SKM-1 (cell line): ENCODE results near the gene LIPC.
A peak's percentile ranks its signal among the peaks of the same experiment; 100 is the strongest.

Experiments used
- DNase-seq: peaks from one replicate; lab custom pipeline; 2025; ENCODE audit not compliant: unreplicated experiment; lab: John Stamatoyannopoulos, UW

Gene LIPC

DNA sequence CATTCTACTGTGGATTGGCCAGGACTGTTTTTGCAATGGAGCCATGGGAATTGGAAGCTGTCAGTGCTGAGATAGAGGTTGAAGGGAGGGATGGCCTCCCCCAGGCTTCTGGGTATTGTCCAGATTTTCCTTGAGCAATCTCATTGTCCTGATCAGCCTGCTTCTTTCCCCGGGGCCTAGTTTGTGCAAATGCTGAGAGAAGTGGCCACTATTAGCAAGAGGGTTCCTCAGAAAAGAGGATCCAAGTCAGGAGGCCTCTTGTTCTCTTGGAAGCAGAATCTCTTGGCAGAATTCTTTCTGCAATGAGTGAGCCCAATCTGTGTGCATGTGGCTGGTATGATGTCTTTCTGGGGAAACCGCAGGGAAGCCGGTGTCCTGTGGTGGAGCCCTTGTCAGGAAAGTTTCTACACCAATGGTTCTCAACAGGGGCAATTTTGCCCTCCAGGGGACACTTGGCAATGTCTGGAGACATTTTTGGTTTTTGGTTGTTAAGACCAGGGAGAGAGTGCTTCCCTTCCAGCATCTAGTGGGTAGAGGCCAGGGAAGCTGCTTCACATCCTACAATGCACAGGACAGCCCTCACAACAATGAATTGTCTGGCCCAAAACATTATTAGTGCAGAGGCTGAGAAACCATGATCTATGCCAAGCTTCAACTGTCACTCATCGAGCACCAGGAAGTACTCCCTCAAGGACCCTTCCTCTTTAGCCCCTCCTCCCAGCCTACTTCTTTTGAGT is 2.0 kb downstream of the LIPC start:
- DNase-seq = no peak

DNA sequence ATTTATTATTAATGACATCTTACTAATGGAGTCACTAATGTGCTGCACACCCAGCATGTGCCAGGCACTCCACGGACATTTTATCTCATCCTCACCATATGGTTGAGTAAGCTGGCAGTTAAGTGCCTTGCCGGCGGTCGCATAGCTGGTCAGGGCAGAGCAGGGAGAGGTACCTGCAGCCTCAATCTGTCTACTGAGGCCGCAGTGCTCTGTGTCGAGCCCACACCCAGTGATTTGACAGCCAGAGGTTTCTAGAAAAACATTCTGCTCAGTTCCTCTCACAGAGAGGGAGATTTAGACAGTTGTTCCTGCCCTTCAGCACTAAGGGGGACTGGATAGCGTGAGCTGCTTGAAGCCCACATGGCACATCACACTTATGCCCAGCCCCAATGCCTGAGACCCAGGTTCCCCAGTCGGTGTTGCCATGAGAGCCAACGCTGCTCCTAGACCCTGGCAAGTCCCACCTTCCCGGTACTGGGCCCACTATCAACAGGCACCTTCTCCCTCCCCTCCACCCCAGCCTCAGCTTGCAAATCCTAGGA is 2.6 kb downstream of the LIPC start:
- no peak for DNase-seq

GRCh38 chr15:58436552-58436951 is 4.8 kb downstream of the LIPC start:
- no peak for DNase-seq

DNA sequence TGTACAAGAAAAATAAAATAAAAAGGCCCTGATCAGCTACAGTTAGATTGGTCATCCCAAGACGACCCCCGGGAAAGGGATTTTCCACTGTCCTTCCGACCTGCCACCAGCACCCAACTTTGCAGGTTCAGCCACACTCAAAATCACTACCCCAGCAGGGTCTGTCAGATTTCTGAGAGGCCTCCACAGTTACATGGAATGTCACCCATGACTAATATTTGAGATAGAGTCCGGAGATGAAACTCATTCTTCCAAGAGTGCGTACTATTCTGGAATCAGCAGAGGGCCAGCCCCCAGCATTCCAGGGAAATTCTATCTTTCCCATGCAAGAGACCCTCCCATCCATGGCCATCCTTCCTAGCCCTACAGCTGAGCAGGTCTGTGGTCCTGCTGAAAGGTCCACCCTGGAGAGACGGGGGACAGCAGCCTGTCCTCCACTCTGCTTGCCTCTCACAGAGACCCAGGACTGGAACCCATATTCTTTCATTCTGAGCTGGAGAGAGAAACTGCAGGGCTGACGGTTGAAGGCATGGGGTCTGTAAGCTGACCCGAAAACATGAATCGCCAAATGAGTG is 5.8 kb downstream of the LIPC start:
- DNase-seq = no peak

DNA sequence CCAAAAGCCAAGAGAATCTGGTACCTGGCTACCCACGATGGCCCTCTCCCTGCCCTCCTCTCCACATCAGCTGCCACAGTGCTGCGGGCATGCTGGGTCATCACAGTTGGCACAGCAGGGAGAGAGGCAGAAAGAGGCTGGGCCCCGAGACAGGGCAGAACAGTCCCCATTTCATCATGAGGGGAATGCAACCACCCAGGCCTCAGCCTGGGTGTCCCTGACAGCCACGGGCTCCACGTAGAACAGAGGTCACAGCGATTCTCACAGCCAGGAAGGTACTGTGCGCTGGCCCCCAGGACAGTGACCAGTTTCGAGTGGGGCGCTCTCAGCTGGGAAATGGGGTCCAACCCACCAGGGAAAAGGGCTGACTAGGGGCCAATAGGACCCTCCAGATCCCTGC is 6.3 kb downstream of the LIPC start:
- DNase-seq = no peak

DNA sequence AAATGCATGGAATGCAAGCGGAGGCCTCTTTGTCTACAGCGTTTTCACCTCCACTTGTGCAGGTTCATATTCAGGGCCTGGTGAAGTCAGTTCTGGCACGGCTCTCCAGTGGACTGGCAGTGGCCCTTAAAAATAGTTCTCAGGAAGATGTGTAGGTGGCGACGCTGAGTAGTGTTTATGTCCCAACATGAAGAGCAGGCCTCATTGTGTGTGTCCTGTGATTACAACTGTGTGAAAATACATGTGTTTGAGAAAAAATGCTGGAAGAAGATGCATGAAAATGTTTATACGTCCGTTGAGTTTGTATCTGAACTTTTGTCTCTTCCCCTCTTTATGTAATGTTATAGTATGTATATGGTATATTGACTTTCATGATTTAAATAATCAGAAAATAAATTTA is 7.2 kb downstream of the LIPC start:
- peak; percentile 36 for DNase-seq

DNA sequence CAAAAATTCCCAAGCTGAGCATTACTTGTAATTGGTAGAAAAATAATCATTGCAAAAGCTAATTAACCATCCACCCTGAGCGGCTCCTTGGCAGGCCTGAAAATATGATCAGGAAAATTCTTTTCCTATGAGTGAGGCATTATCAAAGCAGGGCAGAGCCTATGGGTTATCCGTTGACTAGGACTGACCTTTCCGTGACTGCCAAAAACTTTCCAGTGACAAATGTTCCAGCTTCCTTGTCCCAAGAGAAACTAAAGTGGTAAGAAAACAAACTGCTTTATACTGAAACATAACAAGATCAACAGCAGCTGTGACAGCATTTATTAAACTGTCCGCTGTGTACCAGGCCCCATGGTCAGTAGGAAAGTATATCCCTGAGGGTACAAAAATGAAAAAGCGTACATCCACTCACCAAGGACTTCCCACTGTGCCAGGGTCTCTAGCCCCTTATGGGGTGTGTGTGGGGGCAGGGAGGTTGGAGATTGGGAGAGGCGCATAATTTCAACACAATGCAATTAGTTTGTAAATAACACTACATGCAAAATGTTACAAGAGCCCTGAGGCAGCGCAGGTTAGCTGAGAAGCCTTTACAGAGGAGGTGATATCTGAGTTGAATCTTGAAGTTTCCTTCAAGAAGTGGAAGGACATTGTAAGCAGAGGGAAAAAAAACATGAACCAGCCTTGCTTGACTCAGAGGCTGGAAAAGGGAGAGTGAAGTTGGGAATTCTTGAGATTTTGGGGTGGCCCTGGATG is 8.5 kb downstream of the LIPC start:
- DNase-seq = no peak

DNA sequence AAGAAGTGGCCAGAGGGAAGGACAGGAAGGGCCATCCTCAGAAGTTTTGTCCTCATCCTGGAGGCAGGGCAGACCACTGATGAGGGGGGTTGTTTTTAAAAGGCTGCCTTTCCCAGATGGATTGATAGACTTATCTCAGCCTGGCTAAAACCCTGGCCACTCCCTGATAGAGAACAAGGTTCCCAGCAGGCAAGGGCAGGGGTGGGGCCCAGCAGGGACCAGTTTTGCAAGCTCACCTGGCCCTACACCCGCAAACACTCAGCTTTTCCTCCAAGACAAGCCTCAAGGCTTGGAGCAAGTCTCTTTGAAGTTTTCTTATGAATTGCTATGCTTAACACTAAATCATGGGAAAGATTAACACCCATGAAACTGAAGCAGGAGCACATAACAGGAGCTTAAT is 9.1 kb downstream of the LIPC start:
- no peak for DNase-seq

DNA sequence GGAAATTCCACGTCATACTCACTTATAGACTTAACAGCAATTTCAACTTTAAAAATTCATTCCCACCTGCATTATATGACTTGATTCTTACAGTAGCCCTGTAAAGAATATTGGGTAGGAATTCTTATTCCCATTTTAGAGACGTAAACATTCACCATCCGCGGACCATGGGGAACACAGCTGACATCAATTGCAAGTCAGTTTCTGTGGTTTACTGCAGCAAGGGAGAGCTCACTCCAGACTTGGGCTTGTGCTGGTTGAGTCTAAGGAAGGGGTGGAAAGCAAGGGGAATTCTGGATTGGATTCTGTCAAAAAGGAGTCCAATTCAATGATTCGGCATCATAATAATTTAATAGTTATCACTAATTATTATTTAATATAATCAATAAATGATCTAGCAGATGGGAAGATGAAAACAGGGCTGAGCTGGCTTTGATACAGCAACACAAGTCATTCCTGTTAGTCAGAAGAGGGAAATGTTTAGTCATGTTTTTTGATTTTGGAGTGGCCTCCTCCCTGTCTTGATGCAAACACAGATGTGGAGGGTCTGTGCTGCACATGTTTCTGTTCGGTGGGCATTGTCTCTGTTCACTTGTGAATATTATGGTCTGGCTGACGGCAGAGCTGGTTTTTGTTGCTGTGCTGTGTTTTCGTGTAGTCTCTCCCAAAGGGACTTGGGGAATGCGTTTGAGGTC is 9.7 kb downstream of the LIPC start:
- DNase-seq = no peak

- DNase-seq = no peak
These were observed 10.3 kb downstream of the LIPC start for GRCh38 chr15:58442122-58442521.

- no peak for DNase-seq
These were observed 11.5 kb downstream of the LIPC start for GRCh38 chr15:58443308-58443707.

- no peak for DNase-seq
These were observed 12.3 kb downstream of the LIPC start for GRCh38 chr15:58444056-58444455.

GRCh38 chr15:58444658-58445332 is 13.0 kb downstream of the LIPC start:
- DNase-seq = no peak

DNA sequence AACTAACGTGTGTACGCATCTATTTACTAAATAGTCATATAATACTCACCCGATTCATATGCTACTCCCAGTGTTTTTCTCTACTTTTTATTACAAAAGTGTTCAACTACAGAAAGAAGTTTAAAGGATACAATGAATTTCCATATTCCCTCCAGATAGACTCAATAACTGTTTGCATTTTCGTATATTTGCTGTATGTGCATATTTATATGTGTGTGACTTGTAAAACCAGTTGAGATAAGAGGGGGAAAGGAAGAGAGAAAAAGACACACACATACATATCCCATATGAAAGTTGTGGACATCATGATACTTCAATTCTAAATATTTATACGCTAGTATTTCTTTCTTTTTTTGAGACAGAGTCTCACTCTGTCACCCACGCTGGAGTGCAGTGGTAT is 14.1 kb downstream of the LIPC start:
- DNase-seq = no peak

DNA sequence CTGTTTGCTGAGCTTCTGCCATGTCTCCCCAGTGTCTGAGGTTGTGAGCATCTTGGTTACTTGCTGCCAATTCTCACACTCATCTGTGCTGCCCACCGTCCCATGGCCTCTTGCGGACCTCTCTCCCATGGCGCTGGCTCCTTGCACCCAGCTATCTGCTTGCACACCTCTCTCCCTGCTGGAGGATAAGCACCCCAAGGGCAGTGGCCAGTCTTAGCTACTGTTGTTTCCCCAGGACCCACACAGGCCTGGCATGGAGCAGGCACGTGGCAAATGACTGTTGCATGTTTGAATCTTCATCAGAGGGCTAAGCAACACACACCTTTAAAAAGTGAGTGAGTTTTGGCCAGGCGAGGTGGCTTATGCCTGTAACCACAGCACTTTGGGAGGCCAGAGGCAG is 14.7 kb downstream of the LIPC start:
- DNase-seq = no peak

GRCh38 chr15:58447271-58448010 is 15.7 kb downstream of the LIPC start:
- DNase-seq = peak; percentile 12

DNA sequence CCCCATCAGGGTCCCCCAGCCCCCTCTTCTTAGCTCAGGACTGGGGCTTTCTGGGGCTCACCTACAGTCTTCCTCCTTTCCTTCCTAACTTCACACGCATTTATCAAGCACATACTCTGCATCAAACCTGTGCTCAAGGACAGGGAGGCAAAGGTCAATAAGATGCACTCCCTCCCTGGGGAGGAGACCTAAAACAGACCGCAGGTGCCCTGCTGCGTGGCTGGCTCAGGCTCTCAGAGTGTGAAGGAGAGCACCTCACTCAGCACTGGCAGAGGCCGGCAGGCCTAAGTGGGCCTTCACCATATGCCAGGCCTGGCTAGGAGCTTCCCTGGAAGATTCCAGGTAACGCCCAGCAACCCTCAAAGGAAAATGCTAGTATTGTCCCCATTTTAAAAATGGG is 16.5 kb downstream of the LIPC start:
- DNase-seq = no peak

DNA sequence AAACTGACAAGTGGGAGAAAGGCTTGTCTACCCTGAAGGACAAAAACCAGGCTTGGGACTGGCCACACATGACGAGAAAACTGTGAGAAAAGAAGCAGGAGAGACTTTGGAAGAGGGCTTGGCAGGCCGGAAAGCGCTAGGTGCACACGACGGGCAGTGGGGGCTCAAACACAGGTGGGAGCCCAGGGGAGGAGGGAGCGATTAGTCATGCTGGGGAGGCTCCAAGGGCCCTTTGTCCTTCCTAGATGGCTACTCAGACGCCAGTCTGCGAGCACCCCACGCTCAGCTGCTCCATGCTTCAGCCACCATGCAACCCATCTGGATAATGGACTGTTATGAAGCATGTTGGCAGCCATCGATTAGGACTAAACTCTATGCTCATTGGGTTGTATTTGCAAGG is 17.1 kb downstream of the LIPC start:
- DNase-seq = no peak

DNA sequence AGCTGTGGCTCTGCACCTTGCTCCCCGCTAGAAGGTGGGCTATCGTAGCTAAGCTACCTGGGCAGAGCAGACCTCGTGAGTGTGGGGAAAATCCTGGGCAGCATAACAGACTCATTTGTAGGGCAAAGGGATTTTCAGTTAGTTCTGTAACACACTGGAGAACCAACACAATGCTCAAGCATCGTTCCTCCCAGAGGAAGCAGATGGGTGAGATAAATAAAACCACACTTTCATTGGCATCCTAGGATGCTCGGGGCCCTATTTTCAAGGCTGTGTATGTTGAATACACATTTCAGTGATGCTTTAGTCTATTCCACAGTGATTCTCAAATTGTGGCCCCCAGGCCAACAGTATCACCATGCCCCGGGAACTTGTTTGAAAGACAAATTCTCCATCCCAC is 20.0 kb downstream of the LIPC start:
- no peak for DNase-seq

DNA sequence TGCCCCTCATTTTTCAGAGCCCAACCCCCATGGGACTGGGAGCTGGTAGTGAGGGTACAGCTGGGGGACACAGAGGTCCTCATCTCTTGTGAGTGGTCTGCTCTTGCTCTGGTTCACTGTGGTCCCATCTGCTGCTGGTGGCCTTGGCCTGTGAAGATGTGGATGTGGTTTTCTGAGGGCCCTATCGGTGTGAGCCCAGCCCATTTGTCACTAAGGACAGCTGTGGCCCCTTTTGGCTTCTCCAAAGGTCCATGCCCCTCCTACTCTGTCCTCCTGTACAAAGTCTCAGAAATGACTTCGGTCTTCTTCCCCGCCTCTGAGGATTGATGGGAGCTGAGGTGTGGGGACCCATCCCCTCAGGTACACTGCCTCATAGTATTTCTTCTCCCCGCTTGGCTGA is 21.0 kb downstream of the LIPC start:
- no peak for DNase-seq
